RWPE1 (cell line): ENCODE measurements around the gene NLRP14.

Experiments used
- CTCF ChIA-PET: fragments of 350-600 bp; sonication (Branson Sonifier 250); formaldehyde crosslinking; extraction: SDS; loops from one replicate; lab custom pipeline; 2021; lab: Yijun Ruan, JAX
- POLR2A ChIA-PET: fragments of 400-600 bp; formaldehyde crosslinking; extraction: SDS; loops from one replicate; lab custom pipeline; 2020; ENCODE audit warnings: antibody characterized with exemption; ENCODE audit not compliant: low non-redundant PET; lab: Yijun Ruan, JAX
- DNase-seq: peaks from one replicate; pipeline ENCODE4 v3.0.0; 2012; ENCODE audit warnings: low spot score
- H3K27ac ChIP-seq: fragments of 450-650 bp; 2 replicates; pipeline ENCODE4 v1.5.1; 2017
- TF ChIP-seq, protein P1 (sequence below): fragments of 450-650 bp; conservative IDR thresholded peaks from 2 replicates; pipeline ENCODE4 v1.5.1; 2017; ENCODE audit warnings: low read depth, mild to moderate bottlenecking

NLRP14 gene

DNA sequence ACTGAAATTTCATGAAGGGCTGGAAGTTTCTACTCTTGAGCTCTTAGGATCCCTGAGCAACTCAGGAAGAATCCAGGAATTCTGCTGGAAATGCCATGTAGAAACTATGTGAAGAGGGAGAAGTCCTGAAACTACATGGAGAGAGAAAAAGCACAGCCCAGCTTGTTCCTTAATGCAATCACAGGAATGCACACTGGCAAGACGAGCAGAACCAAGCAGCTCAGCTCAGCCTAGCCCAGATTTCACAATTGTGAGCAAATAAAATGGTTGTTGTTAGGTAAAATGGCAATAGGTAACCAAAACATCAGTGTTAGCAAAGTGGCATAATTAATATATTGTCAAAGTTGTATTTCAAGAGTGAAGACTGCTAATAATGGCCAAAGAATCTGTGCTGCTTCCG, 28.3 kb upstream of the NLRP14 start:
- CTCF ChIA-PET: interaction anchor here (1.4 kb wide), 1 partner anchor 23 kb away, joined by 4 read pairs; no protein-coding TSS in a partner anchor
- POLR2A ChIA-PET: no interaction called here
- H3K27ac ChIP-seq: no peak overlapping the region
- no peak for DNase-seq
- TF ChIP-seq, protein P1, sequence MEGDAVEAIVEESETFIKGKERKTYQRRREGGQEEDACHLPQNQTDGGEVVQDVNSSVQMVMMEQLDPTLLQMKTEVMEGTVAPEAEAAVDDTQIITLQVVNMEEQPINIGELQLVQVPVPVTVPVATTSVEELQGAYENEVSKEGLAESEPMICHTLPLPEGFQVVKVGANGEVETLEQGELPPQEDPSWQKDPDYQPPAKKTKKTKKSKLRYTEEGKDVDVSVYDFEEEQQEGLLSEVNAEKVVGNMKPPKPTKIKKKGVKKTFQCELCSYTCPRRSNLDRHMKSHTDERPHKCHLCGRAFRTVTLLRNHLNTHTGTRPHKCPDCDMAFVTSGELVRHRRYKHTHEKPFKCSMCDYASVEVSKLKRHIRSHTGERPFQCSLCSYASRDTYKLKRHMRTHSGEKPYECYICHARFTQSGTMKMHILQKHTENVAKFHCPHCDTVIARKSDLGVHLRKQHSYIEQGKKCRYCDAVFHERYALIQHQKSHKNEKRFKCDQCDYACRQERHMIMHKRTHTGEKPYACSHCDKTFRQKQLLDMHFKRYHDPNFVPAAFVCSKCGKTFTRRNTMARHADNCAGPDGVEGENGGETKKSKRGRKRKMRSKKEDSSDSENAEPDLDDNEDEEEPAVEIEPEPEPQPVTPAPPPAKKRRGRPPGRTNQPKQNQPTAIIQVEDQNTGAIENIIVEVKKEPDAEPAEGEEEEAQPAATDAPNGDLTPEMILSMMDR: no peak

DNA sequence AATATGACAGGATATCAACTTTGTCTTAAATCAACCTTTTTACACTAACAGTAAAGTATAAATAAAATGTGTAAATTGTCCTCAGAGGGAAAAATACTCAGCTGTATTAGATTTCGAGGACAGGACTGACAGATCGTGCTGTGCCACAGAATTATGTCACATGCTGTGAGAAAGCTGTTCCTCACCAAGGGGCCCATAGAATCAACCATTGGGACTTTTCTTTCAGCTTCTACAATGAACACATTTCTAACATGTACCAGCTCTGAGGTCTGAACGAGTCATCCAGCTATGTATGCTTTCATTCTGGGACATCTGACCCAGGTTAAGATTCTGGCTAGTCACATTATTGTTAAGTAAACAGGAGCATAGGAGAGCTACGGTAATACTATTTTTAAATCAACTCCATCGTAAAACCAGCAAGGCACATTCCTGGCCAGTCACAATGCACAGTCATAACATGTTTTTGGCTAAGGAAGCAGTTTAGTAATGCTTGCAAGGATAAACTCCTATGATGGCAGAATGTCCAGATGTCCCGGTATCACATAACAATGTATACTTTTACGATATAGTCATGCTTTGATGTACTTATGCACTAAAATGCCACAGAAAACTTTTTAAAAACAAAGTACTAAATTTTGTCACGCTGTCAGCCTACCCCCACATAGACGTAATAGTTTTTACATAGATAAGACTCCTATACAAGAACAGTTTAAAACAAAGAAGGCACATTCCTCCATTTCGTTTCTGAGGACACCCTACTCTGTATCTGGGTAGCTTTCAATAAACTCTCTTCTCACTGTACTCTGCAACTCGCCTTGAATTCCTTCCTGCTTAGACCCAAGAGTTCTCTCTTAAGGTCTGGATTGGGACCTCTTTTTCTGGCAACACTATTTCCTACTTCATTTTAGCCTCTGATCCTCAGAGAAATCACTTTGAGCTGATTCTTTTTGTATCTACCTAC, 27.5 kb upstream of the NLRP14 start:
- TF ChIP-seq, protein P1: no peak
- H3K27ac ChIP-seq: no peak overlapping the region
- DNase-seq: peak; percentile 5
- ChIA-PET CTCF (interaction anchor here (0.8 to 1.4 kb wide), 2 partner anchors 24 to 112 kb away, joined by 3 to 4 read pairs; no protein-coding TSS in a partner anchor), POLR2A (no interaction called here)

DNA sequence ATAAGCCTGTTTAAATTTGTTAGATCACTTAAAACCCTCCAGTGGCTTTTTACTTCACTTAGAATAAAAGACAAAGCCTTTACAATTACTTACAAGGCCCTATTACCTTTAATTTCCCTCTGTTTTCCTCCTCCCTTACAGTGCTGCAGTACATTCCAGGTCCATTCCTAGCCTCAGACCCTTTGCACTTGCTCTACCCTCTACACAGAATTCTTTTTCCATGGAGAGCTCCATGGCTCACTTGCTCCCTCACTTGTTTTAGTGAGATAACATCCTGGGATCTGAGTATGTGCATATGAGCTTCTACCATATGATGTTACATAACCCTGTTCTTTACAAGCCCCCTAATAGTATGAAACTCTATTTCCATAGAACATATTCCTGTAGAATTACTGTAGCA, 24.6 kb upstream of the NLRP14 start:
- H3K27ac ChIP-seq: no peak overlapping the region
- CTCF ChIA-PET: no interaction called here
- POLR2A ChIA-PET: no interaction called here
- DNase-seq: no peak
- TF ChIP-seq, protein P1: no peak

DNA sequence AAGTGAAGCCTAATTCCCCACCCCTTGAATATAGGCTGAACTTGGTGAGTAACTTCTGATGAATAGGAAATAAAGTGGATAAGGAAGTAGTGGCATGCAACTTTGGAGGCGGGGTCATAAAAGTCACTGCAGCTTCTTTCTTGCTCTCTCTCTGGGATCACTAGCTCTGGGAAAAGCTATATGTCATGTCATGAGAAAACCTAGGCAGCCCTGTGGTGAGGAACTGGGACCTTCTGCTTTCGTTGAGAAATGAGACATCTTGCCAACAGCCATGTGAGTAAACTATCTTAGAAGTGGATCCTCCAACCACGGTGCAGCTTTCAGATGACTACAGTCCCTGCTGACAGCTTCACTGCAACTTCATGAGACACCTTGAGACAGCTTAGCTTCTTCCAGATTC, 15.8 kb upstream of the NLRP14 start:
- ChIA-PET CTCF (no interaction called here), POLR2A (no interaction called here)
- TF ChIP-seq, protein P1: no peak
- H3K27ac ChIP-seq: no peak overlapping the region
- DNase-seq: peak; percentile 13

DNA sequence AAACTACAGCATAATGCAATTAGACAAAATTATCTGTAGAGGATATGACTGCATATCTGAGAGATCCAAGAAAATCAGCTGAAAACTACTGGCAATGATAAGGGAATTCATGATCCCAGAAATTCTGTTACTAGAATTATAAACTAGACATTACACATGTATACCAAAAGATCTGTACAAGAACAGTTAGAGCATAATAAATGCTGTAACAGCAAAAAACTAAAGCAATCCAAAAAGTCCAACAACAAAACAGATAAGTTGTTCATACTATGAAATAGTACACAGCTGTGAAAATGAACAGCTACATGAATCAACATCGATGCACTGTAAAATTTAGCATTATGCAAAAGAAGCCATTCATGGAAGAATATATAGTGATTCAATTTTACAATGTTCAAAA, 6.2 kb upstream of the NLRP14 start:
- no peak for DNase-seq
- no peak overlapping the region for H3K27ac ChIP-seq
- CTCF ChIA-PET: no interaction called here
- TF ChIP-seq, protein P1: no peak
- POLR2A ChIA-PET: no interaction called here

DNA sequence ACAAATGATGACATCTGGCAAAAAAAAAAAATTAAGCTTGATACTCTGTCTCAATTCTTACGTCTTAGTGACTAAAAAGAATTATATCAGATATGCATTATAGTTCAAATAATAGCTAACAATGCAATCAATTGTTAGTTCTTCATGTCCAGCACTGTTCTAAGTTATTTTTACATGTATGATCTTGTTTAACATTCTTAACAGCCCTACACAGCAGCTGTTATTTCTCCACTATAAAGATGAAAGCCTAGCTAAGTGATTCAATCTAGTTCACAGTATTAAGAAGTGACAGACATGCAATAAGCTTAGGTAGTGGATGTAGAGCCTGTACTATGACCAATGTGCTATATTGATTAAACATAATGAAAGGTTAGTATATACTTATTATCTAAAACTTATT, 4.3 kb upstream of the NLRP14 start:
- ChIA-PET POLR2A (no interaction called here), CTCF (interaction anchor here (0.6 to 0.7 kb wide), 2 partner anchors 679 to 1348 kb away, joined by 3 read pairs; no protein-coding TSS in a partner anchor)
- peak; percentile 26 for DNase-seq
- TF ChIP-seq, protein P1: no peak
- no peak overlapping the region for H3K27ac ChIP-seq
